Measurements from ENCODE around the gene TOP3A. TPM values are rescaled to one million over a fixed set of nuclear protein-coding genes. Genes with fewer than 3 reads are reported as not detected.
"Not testable (repeated sequence)": the region's sequence is repeated elsewhere in the genome, so short reads cannot be mapped to it uniquely, and the experiment has no call there.

Gene TOP3A
- total RNA-seq, 1 experiment from 2014 or later: 73.7 TPM

- Mint-ChIP-seq H3K27me3 (ENCODE audit: insufficient read depth, unreplicated experiment) (no peaks in the 10 kb centered on the region), H3K27ac (ENCODE audit: unreplicated experiment) (no peak overlapping the region), H3K36me3 (ENCODE audit: insufficient read depth, unreplicated experiment) (peaks cover 68% of the 10 kb centered on the region), H3K9me3 (ENCODE audit: unreplicated experiment) (no peaks in the 10 kb centered on the region), H3K4me3 (ENCODE audit: unreplicated experiment) (no peak overlapping the region), H3K4me1 (ENCODE audit: low read depth, unreplicated experiment) (no peaks in the 10 kb centered on the region)
- H3K4me1 ChIP-seq: no peaks in the 10 kb centered on the region
- peaks cover 2% of the 10 kb centered on the region for H3K36me3 ChIP-seq (ENCODE audit: control insufficient read depth, insufficient read depth, low read length)
- DNase-seq: no peak
- TF ChIP-seq CTCF (IDR thresholded peaks at IDR 0.05; ENCODE audit: insufficient read depth in 1 of 2, low read depth in 1 of 2, low read length in 1 of 2, severe bottlenecking in 1 of 2, unreplicated experiment in 1 of 2): no peak
- CTCF ChIA-PET: no interaction called here
- intact Hi-C loops (cut with micrococcal nuclease; ENCODE audit: unreplicated experiment): no loop called here
- H3K27me3 ChIP-seq (replicated peaks; ENCODE audit: control insufficient read depth, insufficient read depth, low read length): no peaks in the 10 kb centered on the region
- POLR2A ChIA-PET: no interaction called here
- TSS peak; percentile 12 for BruUV-seq (replicated peaks)
- H3K9me3 ChIP-seq: no peaks in the 10 kb centered on the region
- H3K4me3 ChIP-seq (ENCODE audit: low read depth, low read length): no peak overlapping the region
Measured at GRCh38 chr17:18353541-18353940, 38.7 kb upstream of the TOP3A start.

- BruUV-seq (replicated peaks): TSS peak; percentile 25
- Mint-ChIP-seq H3K27ac (ENCODE audit: unreplicated experiment) (no peak overlapping the region), H3K36me3 (ENCODE audit: insufficient read depth, unreplicated experiment) (peaks cover 89% of the 10 kb centered on the region), H3K4me1 (ENCODE audit: low read depth, unreplicated experiment) (no peaks in the 10 kb centered on the region), H3K27me3 (ENCODE audit: insufficient read depth, unreplicated experiment) (no peaks in the 10 kb centered on the region), H3K9me3 (ENCODE audit: unreplicated experiment) (no peaks in the 10 kb centered on the region), H3K4me3 (ENCODE audit: unreplicated experiment) (no peak overlapping the region)
- peaks cover 13% of the 10 kb centered on the region for H3K36me3 ChIP-seq (ENCODE audit: control insufficient read depth, insufficient read depth, low read length)
- H3K27me3 ChIP-seq (replicated peaks; ENCODE audit: control insufficient read depth, insufficient read depth, low read length): no peaks in the 10 kb centered on the region
- POLR2A ChIA-PET: no interaction called here
- no peaks in the 10 kb centered on the region for H3K4me1 ChIP-seq
- no peak overlapping the region for H3K4me3 ChIP-seq (ENCODE audit: low read depth, low read length)
- CTCF ChIA-PET: no interaction called here
- intact Hi-C loops (cut with micrococcal nuclease; ENCODE audit: unreplicated experiment): no loop called here
- H3K9me3 ChIP-seq: no peaks in the 10 kb centered on the region
- TF ChIP-seq CTCF (IDR thresholded peaks at IDR 0.05; ENCODE audit: insufficient read depth in 1 of 2, low read depth in 1 of 2, low read length in 1 of 2, severe bottlenecking in 1 of 2, unreplicated experiment in 1 of 2): no peak
- no peak for DNase-seq
Measured at GRCh38 chr17:18344021-18344420, 29.2 kb upstream of the TOP3A start.

GRCh38 chr17:18339933-18340332 lies 25.1 kb upstream of the TOP3A start:
- ChIA-PET POLR2A (no interaction called here), CTCF (interaction anchor here (0.7 kb wide), 1 partner anchor 8 kb away, joined by 4 read pairs; no protein-coding TSS in a partner anchor)
- Histone ChIP-seq H3K27me3 (replicated peaks; ENCODE audit: control insufficient read depth, insufficient read depth, low read length) (no peaks in the 10 kb centered on the region), H3K36me3 (ENCODE audit: control insufficient read depth, insufficient read depth, low read length) (peaks cover 9% of the 10 kb centered on the region), H3K4me3 (ENCODE audit: low read depth, low read length) (no peak overlapping the region), H3K4me1 (no peaks in the 10 kb centered on the region), H3K9me3 (no peaks in the 10 kb centered on the region)
- no peak overlapping the region for H3K4me3 Mint-ChIP-seq (ENCODE audit: unreplicated experiment)
- TF ChIP-seq CTCF (IDR thresholded peaks at IDR 0.05; ENCODE audit: insufficient read depth in 1 of 2, low read depth in 1 of 2, low read length in 1 of 2, severe bottlenecking in 1 of 2, unreplicated experiment in 1 of 2): no peak
- H3K27me3 Mint-ChIP-seq (ENCODE audit: insufficient read depth, unreplicated experiment): no peaks in the 10 kb centered on the region
- peaks cover 92% of the 10 kb centered on the region for H3K36me3 Mint-ChIP-seq (ENCODE audit: insufficient read depth, unreplicated experiment)
- BruUV-seq (replicated peaks): no TSS peak
- intact Hi-C loops (cut with micrococcal nuclease; ENCODE audit: unreplicated experiment): no loop called here
- DNase-seq: no peak
- no peak overlapping the region for H3K27ac Mint-ChIP-seq (ENCODE audit: unreplicated experiment)
- H3K9me3 Mint-ChIP-seq (ENCODE audit: unreplicated experiment): no peaks in the 10 kb centered on the region
- no peaks in the 10 kb centered on the region for H3K4me1 Mint-ChIP-seq (ENCODE audit: low read depth, unreplicated experiment)

- H3K9me3 Mint-ChIP-seq (ENCODE audit: unreplicated experiment); H3K27me3 ChIP-seq (replicated peaks; ENCODE audit: control insufficient read depth, insufficient read depth, low read length); DNase-seq; BruUV-seq (replicated peaks); intact Hi-C loops (cut with micrococcal nuclease; ENCODE audit: unreplicated experiment); H3K36me3 ChIP-seq (ENCODE audit: control insufficient read depth, insufficient read depth, low read length); H3K4me1 Mint-ChIP-seq (ENCODE audit: low read depth, unreplicated experiment); H3K27ac Mint-ChIP-seq (ENCODE audit: unreplicated experiment); H3K4me1 ChIP-seq; H3K9me3 ChIP-seq; H3K27me3 Mint-ChIP-seq (ENCODE audit: insufficient read depth, unreplicated experiment); H3K4me3 Mint-ChIP-seq (ENCODE audit: unreplicated experiment); H3K4me3 ChIP-seq (ENCODE audit: low read depth, low read length); CTCF ChIA-PET; POLR2A ChIA-PET: not testable (repeated sequence)
- peaks cover 89% of the 10 kb centered on the region for H3K36me3 Mint-ChIP-seq (ENCODE audit: insufficient read depth, unreplicated experiment)
Measured at GRCh38 chr17:18338158-18338557, 23.4 kb upstream of the TOP3A start.

Measured in Caco-2 (cell line).